ENCODE measurements around the gene FOLR2.
A peak's percentile ranks its signal among the peaks of the same experiment; 100 is the strongest.

FOLR2 gene

DNA sequence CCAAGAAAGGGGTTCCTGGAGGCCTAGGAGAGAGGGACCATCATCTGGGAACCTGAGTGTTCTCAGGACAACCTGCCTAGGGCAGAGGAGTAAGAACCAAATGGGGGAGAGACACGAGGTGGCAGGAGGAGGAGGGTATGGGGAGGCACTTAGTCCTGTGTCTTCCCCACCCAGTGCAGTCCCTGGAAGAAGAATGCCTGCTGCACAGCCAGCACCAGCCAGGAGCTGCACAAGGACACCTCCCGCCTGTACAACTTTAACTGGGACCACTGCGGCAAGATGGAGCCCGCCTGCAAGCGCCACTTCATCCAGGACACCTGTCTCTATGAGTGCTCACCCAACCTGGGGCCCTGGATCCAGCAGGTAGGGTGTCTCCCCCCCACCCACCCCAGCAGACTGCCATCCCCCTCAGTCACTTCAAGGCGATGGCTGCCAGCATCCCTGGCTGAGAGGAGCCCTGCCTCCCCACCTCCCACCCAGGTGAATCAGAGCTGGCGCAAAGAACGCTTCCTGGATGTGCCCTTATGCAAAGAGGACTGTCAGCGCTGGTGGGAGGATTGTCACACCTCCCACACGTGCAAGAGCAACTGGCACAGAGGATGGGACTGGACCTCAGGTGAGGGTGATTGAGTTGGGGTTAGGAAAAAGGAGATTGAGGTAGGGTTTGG, 4.2 kb downstream of the FOLR2 start:
- DNase-seq (ENCODE audit: low spot score) = no peak
- TF ChIP-seq CTCF (IDR thresholded peaks at IDR 0.05; ENCODE audit: extremely low read depth, missing control alignments) = no peak

DNA sequence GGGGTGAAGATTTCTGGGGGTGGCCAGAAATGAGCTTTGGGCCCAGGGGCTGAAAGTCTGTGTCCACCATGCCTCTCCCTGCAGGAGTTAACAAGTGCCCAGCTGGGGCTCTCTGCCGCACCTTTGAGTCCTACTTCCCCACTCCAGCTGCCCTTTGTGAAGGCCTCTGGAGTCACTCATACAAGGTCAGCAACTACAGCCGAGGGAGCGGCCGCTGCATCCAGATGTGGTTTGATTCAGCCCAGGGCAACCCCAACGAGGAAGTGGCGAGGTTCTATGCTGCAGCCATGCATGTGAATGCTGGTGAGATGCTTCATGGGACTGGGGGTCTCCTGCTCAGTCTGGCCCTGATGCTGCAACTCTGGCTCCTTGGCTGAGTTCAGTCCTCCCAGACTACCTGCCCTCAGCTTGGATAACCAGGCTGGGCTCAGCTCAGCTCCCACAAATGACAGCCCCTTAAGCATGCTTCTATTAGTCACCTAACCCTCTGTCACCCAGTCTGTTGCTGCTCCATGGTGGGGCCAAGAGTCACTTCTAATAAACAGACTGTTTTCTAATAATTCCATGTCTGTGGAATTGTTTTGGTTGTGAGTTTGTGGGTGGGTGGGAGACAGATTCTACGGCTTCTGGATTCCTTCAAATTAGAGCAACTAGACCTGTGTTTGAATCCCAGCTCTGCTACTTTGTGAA, 4.9 kb downstream of the FOLR2 start:
- no peak for DNase-seq (ENCODE audit: low spot score)
- TF ChIP-seq CTCF (IDR thresholded peaks at IDR 0.05; ENCODE audit: extremely low read depth, missing control alignments) = no peak

- no peak for TF ChIP-seq CTCF (IDR thresholded peaks at IDR 0.05; ENCODE audit: extremely low read depth, missing control alignments)
- DNase-seq (ENCODE audit: low spot score) = no peak
Observed at GRCh38 chr11:72222106-72222891, 5.7 kb downstream of the FOLR2 start.

- peak; percentile 93 for DNase-seq (ENCODE audit: low spot score)
Observed at GRCh38 chr11:72222907-72223614, 6.5 kb downstream of the FOLR2 start.

DNA sequence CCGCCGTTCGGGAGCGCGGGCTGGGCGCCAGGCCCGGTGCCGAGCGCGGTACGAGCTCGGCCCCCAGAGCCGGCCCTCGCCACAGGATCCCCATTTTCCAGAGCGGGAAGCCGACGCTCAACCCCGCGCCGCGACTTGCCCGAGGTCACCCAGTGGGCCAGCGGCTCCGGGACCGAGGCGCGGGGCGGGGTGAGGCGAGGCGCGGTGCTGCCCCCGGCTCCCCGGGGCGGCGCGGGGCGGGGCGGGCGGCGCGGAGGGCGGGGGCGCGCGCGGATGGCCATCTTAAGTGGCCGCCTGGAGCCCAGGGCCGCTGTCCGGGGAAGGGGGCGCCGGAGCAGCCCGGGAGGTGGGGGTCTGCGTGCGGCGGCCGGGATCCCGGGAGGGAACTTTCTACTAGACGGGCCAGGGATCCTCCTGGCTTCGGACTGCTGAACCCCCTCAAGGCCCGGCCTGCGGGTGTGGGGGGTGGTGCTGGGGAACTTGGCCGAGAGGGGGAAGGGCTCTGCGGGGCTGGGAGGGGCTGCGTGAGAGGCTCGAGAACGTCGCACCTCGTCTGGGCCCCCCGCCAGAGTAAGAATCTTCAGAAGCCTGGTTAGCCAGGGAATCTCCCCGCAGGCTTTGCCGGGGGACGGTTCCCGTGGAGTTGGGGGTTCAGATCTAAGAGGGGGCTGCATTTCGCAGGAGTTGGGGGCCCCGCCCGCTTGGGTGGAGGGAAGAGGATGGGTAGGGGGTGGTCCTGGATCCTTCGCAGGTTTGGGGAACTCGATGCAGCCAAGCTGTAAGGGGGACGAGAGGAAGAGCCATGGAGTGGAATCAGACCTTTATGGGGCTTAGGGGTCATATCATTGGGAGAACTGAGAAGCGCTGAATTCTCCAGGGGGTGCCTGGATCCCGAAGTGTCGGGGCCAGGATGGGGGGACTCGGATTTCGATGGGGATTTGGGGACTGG, 7.3 kb downstream of the FOLR2 start:
- DNase-seq (ENCODE audit: low spot score) = peak; percentile 86
- TF ChIP-seq CTCF (IDR thresholded peaks at IDR 0.05; ENCODE audit: extremely low read depth, missing control alignments) = no peak

More at GRCh38 chr11:72222907-72223614, 6.5 kb downstream of the FOLR2 start:
- TF ChIP-seq CTCF (IDR thresholded peaks at IDR 0.05; ENCODE audit: extremely low read depth, missing control alignments) = no peak

GRCh38 chr11:72224564-72225410, 8.2 kb downstream of the FOLR2 start, which contains the start of gene INPPL1:
TSS of gene INPPL1 (plus strand) at chr11:72224767. CDS start at chr11:72224985, 218 bp downstream.
- DNase-seq (ENCODE audit: low spot score) = peak; percentile 64
- no peak for TF ChIP-seq CTCF (IDR thresholded peaks at IDR 0.05; ENCODE audit: extremely low read depth, missing control alignments)

All from GM20000 (cell line).